ENCODE measurements around the gene HSPB7.
"Not testable (repeated sequence)": the region's sequence is repeated elsewhere in the genome, so short reads cannot be mapped to it uniquely, and the experiment has no call there.

The HSPB7 gene

GRCh38 chr1:15981679-15982078 lies 36.2 kb downstream of the HSPB7 start:
- no peak for DNase-seq (ENCODE audit: low read depth in 3 of 3)

GRCh38 chr1:15977947-15978346 lies 39.9 kb downstream of the HSPB7 start:
- not testable (repeated sequence) for DNase-seq (ENCODE audit: low read depth in 3 of 3)

GRCh38 chr1:15975805-15976680 lies 41.8 kb downstream of the HSPB7 start, which contains the start of gene ZBTB17:
ZBTB17 (minus strand) TSS chr1:15976101; CDS start chr1:15948495, 27,606 bp downstream.
- DNase-seq (ENCODE audit: low read depth in 3 of 3), result peak; percentile 92 to 94 (median 94)

GRCh38 chr1:15975358-15975804 lies 42.5 kb downstream of the HSPB7 start:
- peak in 2 of 3 experiments; percentile 61 to 75 for DNase-seq (ENCODE audit: low read depth in 3 of 3)

- no peak for DNase-seq (ENCODE audit: low read depth in 3 of 3)
Measured at GRCh38 chr1:15974855-15975254, 43.0 kb downstream of the HSPB7 start.

- no peak for DNase-seq (ENCODE audit: low read depth in 3 of 3)
Measured at GRCh38 chr1:15973772-15974171, 44.1 kb downstream of the HSPB7 start.

- no peak for DNase-seq (ENCODE audit: low read depth in 3 of 3)
Measured at GRCh38 chr1:15972409-15972808, 45.4 kb downstream of the HSPB7 start.

- DNase-seq (ENCODE audit: low read depth in 3 of 3), result no peak
Measured at GRCh38 chr1:15970911-15971310, 46.9 kb downstream of the HSPB7 start.

- no peak for DNase-seq (ENCODE audit: low read depth in 3 of 3)
Measured at GRCh38 chr1:15969321-15969880, 48.4 kb downstream of the HSPB7 start.

GRCh38 chr1:15968172-15968571 lies 49.7 kb downstream of the HSPB7 start:
- DNase-seq (ENCODE audit: low read depth in 3 of 3), result no peak

GRCh38 chr1:15966956-15967344 lies 50.9 kb downstream of the HSPB7 start:
- DNase-seq (ENCODE audit: low read depth in 3 of 3), result no peak

- peak; percentile 58 to 65 (median 63) for DNase-seq (ENCODE audit: low read depth in 3 of 3)
Measured at GRCh38 chr1:15966081-15966955, 51.5 kb downstream of the HSPB7 start.

- DNase-seq (ENCODE audit: low read depth in 3 of 3), result no peak
Measured at GRCh38 chr1:15965228-15965767, 52.5 kb downstream of the HSPB7 start.
